Fibroblast of lung (primary cell): ENCODE results near the gene PODXL2.

Experiments used
- EZH2 ChIP-seq: IDR thresholded peaks from 2 replicates; pipeline ENCODE4 v1.5.1; 2012; ENCODE audit warnings: low read length, control low read depth, mild to moderate bottlenecking; ENCODE audit errors: missing control alignments
- TF ChIP-seq, protein P1 (sequence below), 2 donors: IDR thresholded peaks in 1 of 2; conservative IDR thresholded peaks in 1 of 2; 1 replicate in 1 of 2; 2 replicates in 1 of 2; pipeline ENCODE4 v1.5.1; 2011 to 2012; ENCODE audit warnings: low read length in 2 of 2, control low read depth in 1 of 2, inconsistent platforms in 1 of 2, low read depth in 1 of 2, mild to moderate bottlenecking in 1 of 2

DNA sequence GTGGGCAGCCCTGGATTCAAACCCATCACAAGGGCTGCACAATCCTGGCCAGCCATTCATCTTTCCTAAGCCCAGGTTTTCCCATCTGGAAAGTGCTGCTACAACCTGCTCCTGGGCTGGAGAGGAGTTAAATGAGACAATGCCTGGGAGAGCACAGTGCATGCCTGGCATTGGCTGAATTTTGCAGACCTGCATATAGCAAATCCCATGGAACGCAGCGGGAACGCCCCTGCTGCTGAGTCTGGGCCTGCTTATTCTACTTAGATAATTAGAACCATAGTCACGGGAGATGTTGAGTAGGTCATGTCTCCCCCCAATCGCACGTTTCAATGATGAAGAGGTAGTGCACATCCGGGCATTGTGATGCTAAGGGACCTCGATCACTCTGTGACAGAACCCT is 90.4 kb downstream of the PODXL2 start:
- TF ChIP-seq, protein P1, sequence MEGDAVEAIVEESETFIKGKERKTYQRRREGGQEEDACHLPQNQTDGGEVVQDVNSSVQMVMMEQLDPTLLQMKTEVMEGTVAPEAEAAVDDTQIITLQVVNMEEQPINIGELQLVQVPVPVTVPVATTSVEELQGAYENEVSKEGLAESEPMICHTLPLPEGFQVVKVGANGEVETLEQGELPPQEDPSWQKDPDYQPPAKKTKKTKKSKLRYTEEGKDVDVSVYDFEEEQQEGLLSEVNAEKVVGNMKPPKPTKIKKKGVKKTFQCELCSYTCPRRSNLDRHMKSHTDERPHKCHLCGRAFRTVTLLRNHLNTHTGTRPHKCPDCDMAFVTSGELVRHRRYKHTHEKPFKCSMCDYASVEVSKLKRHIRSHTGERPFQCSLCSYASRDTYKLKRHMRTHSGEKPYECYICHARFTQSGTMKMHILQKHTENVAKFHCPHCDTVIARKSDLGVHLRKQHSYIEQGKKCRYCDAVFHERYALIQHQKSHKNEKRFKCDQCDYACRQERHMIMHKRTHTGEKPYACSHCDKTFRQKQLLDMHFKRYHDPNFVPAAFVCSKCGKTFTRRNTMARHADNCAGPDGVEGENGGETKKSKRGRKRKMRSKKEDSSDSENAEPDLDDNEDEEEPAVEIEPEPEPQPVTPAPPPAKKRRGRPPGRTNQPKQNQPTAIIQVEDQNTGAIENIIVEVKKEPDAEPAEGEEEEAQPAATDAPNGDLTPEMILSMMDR (conservative IDR thresholded peaks at IDR 0.05 in 1 of 2, IDR thresholded peaks at IDR 0.05 in 1 of 2; ENCODE audit: low read depth in 1 of 2, low read length in 2 of 2) = no peak
- TF ChIP-seq EZH2 = no peak
